Ishikawa (cell line): Measurements from ENCODE around the gene CTXN1.

ENCODE experiments used
- CEBPB ChIP-seq: IDR thresholded peaks from 2 replicates; pipeline ENCODE4 v1.6.1; 2012
- CREB1 ChIP-seq: IDR thresholded peaks from 2 replicates; pipeline ENCODE4 v1.6.1; 2012; ENCODE audit warnings: low read depth
- EGR1 ChIP-seq: IDR thresholded peaks from 2 replicates; pipeline ENCODE4 v1.6.1; 2012
- EP300 ChIP-seq: IDR thresholded peaks from 2 replicates; pipeline ENCODE4 v1.6.1; 2012; ENCODE audit warnings: borderline replicate concordance
- FOXM1 ChIP-seq: IDR thresholded peaks from 2 replicates; pipeline ENCODE4 v1.6.1; 2012; ENCODE audit warnings: low read depth, borderline replicate concordance
- MAX ChIP-seq: IDR thresholded peaks from 2 replicates; pipeline ENCODE4 v1.6.1; 2012
- NFIC ChIP-seq: IDR thresholded peaks from 2 replicates; pipeline ENCODE4 v1.6.1; 2012
- RAD21 ChIP-seq: IDR thresholded peaks from 2 replicates; pipeline ENCODE4 v1.6.1; 2012; ENCODE audit warnings: low read depth
- REST ChIP-seq: IDR thresholded peaks from 2 replicates; pipeline ENCODE4 v1.6.1; 2012; ENCODE audit warnings: low read depth, mild to moderate bottlenecking
- TAF1 ChIP-seq: IDR thresholded peaks from 2 replicates; pipeline ENCODE4 v1.6.1; 2012; ENCODE audit warnings: low read depth, mild to moderate bottlenecking
- TCF12 ChIP-seq: IDR thresholded peaks from 2 replicates; pipeline ENCODE4 v1.6.1; 2012; ENCODE audit warnings: low read depth
- TEAD4 ChIP-seq: IDR thresholded peaks from 2 replicates; pipeline ENCODE4 v1.6.1; 2012
- USF1 ChIP-seq: IDR thresholded peaks from 2 replicates; pipeline ENCODE4 v1.6.1; 2012
- YY1 ChIP-seq: IDR thresholded peaks from 2 replicates; pipeline ENCODE4 v1.6.1; 2012; ENCODE audit warnings: low read depth
- ZBTB7A ChIP-seq: IDR thresholded peaks from 2 replicates; pipeline ENCODE4 v1.6.1; 2012; ENCODE audit warnings: low read depth

CTXN1 gene

GRCh38 chr19:7921302-7921966 is 4.5 kb downstream of the CTXN1 start:
- no peak for TF ChIP-seq NFIC
- TF ChIP-seq USF1: 0 out of 2 replicates have a peak, but pooled peaks have one; percentile 13

GRCh38 chr19:7920519-7921301 is 5.2 kb downstream of the CTXN1 start:
- no peak for TF ChIP-seq RAD21
- TF ChIP-seq EP300: no peak
- no peak for TF ChIP-seq YY1
- peak; percentile 99 for TF ChIP-seq EGR1
- no peak for TF ChIP-seq ZBTB7A
- no peak for TF ChIP-seq TCF12
- no peak for TF ChIP-seq FOXM1
- no peak for TF ChIP-seq NFIC
- no peak for TF ChIP-seq USF1
- no peak for TF ChIP-seq CREB1
- no peak for TF ChIP-seq TAF1
- TF ChIP-seq CEBPB: no peak
- TF ChIP-seq TEAD4: no peak
- peak; percentile 49 for TF ChIP-seq MAX
- no peak for TF ChIP-seq REST

- TF ChIP-seq RAD21: no peak
- TF ChIP-seq NFIC: peak; percentile 47; the same call in 1 of the 2 replicates
- peak; percentile 39; the same call in 1 of the 2 replicates for TF ChIP-seq MAX
- TF ChIP-seq TAF1: peak; percentile 59; the same call in 1 of the 2 replicates
- no peak for TF ChIP-seq EP300
- peak; percentile 55; the same call in 1 of the 2 replicates for TF ChIP-seq TCF12
- peak; percentile 83; the same call in 1 of the 2 replicates for TF ChIP-seq ZBTB7A
- peak; percentile 78 for TF ChIP-seq EGR1
Observed at GRCh38 chr19:7919610-7920518, 6.1 kb downstream of the CTXN1 start, which contains the start of gene SNAPC2. SNAPC2 (plus strand) TSS chr19:7920338; CDS start chr19:7920367, 29 bp downstream.

GRCh38 chr19:7918615-7919421 is 7.1 kb downstream of the CTXN1 start:
- TF ChIP-seq FOXM1 (no peak), CEBPB (no peak), EP300 (no peak), CREB1 (no peak), ZBTB7A (no peak), EGR1 (no peak), TAF1 (no peak), NFIC (no peak), TEAD4 (no peak), YY1 (no peak), TCF12 (no peak), USF1 (no peak), MAX (no peak), REST (no peak), RAD21 (no peak)
